ENCODE data around the gene HTT.

DNA sequence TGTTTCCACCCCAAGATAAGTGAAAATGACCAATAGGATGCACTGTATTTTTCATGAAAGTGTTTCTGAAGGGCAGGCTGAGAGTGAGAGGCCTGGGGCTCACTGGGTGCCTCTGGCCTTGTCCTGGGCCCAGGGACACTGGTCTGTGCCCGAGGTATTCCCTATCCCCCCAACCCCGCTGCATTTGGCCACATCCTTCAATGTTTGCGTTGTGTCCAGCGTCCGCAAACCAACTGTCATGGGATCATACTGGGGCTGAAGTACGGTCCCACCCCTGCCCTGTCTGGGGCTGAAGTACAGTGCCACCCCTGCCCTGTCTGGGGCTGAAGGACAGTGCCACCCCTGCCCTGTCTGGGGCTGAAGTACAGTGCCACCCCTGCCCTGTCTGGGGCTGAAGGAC is 152.5 kb downstream of the HTT start:
- TF ChIP-seq, protein P1, sequence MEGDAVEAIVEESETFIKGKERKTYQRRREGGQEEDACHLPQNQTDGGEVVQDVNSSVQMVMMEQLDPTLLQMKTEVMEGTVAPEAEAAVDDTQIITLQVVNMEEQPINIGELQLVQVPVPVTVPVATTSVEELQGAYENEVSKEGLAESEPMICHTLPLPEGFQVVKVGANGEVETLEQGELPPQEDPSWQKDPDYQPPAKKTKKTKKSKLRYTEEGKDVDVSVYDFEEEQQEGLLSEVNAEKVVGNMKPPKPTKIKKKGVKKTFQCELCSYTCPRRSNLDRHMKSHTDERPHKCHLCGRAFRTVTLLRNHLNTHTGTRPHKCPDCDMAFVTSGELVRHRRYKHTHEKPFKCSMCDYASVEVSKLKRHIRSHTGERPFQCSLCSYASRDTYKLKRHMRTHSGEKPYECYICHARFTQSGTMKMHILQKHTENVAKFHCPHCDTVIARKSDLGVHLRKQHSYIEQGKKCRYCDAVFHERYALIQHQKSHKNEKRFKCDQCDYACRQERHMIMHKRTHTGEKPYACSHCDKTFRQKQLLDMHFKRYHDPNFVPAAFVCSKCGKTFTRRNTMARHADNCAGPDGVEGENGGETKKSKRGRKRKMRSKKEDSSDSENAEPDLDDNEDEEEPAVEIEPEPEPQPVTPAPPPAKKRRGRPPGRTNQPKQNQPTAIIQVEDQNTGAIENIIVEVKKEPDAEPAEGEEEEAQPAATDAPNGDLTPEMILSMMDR (IDR thresholded peaks at IDR 0.05; ENCODE audit: insufficient read depth, low read length): no peak
- TF ChIP-seq, protein P2, sequence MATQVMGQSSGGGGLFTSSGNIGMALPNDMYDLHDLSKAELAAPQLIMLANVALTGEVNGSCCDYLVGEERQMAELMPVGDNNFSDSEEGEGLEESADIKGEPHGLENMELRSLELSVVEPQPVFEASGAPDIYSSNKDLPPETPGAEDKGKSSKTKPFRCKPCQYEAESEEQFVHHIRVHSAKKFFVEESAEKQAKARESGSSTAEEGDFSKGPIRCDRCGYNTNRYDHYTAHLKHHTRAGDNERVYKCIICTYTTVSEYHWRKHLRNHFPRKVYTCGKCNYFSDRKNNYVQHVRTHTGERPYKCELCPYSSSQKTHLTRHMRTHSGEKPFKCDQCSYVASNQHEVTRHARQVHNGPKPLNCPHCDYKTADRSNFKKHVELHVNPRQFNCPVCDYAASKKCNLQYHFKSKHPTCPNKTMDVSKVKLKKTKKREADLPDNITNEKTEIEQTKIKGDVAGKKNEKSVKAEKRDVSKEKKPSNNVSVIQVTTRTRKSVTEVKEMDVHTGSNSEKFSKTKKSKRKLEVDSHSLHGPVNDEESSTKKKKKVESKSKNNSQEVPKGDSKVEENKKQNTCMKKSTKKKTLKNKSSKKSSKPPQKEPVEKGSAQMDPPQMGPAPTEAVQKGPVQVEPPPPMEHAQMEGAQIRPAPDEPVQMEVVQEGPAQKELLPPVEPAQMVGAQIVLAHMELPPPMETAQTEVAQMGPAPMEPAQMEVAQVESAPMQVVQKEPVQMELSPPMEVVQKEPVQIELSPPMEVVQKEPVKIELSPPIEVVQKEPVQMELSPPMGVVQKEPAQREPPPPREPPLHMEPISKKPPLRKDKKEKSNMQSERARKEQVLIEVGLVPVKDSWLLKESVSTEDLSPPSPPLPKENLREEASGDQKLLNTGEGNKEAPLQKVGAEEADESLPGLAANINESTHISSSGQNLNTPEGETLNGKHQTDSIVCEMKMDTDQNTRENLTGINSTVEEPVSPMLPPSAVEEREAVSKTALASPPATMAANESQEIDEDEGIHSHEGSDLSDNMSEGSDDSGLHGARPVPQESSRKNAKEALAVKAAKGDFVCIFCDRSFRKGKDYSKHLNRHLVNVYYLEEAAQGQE (IDR thresholded peaks at IDR 0.05; ENCODE audit: insufficient replicate concordance, low read depth): no peak
- TF ChIP-seq POLR2AphosphoS5 (IDR thresholded peaks at IDR 0.05; ENCODE audit: low read depth) (no peak), GABPA (IDR thresholded peaks at IDR 0.05; ENCODE audit: low read depth) (no peak), SPI1 (IDR thresholded peaks at IDR 0.05; ENCODE audit: borderline replicate concordance, low read depth) (no peak)
